ENCODE data around the gene TMEFF2.

TMEFF2 gene, protein sequence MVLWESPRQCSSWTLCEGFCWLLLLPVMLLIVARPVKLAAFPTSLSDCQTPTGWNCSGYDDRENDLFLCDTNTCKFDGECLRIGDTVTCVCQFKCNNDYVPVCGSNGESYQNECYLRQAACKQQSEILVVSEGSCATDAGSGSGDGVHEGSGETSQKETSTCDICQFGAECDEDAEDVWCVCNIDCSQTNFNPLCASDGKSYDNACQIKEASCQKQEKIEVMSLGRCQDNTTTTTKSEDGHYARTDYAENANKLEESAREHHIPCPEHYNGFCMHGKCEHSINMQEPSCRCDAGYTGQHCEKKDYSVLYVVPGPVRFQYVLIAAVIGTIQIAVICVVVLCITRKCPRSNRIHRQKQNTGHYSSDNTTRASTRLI
- 0 to 0.36 (median 0) reads per million in 9 experiments for total RNA-seq

DNA sequence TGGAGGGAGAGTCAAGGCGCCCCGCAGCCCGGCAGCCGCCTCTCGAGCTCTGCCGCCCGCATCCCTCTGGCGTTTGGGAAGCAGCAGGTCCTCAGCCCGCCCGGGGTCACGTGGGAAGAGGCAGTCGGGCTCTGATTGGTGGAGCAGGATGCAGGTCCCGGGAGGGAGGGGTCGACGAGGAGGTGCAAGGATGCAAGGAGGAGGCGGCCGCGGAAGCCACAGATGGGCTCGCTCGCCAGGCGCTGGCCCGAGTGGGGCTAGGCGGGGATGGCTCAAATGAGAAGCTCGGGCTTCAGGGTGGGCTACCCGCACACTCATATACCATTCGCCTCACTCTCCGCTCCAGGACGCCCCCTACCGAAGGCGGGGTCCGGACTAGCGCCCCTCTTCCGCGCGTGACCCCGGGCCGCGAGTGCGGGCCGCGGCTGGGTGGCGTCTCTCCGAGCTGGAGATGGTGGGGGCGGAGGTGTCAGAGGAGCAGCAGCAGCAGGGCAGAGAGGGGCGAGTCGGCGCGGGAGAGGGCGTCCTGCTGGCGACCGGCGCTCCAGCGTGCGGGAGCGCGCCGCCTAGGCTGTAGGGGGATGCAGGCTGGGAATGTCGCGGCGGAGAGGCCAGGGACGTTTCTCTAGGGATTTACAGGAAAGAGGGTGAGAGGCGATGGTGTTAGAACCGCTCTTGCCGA, at the start of gene TMEFF2:
TMEFF2 (minus strand) TSS at position 68 of the 682 bp plus-strand sequence. CDS start 409 bp downstream, outside the sequence.
- peak; percentile 2 to 15 (median 3) for DNase-seq
- Mint-ChIP-seq H3K27me3 (peaks cover 60 to 75% of the 10 kb centered on the region in 2 donors), H3K27ac (no peak within 1 kb of the TSS), H3K9me3 (no peaks in the 10 kb centered on the region), H3K36me3 (ENCODE audit: insufficient read depth) (no peaks in the 10 kb centered on the region), H3K4me1 (ENCODE audit: low read depth in 2 of 2) (peaks cover 20 to 26% of the 10 kb centered on the region in 2 donors), H3K4me3 (peak within 1 kb of the TSS; percentile 67 to 85)
- ATAC-seq (replicated peaks), result peak; percentile 64

DNA sequence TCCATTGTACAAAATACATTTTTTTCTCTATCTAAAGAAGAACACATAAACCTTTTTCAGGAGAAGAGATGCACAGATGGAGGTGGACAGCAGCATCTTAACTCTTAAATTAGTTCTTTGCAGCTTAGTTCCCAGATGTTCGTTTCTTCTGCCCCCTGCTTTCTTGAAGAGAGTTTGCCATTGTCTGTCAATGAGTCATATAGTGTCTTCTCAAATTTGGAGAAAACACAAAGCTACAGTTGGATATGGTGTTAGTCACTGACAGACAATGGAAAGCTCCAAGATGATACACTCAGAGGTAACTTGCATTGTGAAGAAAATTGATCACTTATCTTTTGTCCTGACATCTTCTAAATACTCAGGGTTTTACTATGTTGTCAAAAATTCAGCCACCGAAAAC, 48.8 kb upstream of the TMEFF2 start:
- no peak for ATAC-seq (replicated peaks)
- H3K36me3 Mint-ChIP-seq (ENCODE audit: insufficient read depth), result no peaks in the 10 kb centered on the region
- no peak overlapping the region for H3K4me3 Mint-ChIP-seq
- H3K27ac Mint-ChIP-seq, result no peak overlapping the region
- no peak for DNase-seq
- no peaks in the 10 kb centered on the region for H3K27me3 Mint-ChIP-seq
- no peaks in the 10 kb centered on the region for H3K4me1 Mint-ChIP-seq (ENCODE audit: low read depth in 2 of 2)
- no peaks in the 10 kb centered on the region for H3K9me3 Mint-ChIP-seq

DNA sequence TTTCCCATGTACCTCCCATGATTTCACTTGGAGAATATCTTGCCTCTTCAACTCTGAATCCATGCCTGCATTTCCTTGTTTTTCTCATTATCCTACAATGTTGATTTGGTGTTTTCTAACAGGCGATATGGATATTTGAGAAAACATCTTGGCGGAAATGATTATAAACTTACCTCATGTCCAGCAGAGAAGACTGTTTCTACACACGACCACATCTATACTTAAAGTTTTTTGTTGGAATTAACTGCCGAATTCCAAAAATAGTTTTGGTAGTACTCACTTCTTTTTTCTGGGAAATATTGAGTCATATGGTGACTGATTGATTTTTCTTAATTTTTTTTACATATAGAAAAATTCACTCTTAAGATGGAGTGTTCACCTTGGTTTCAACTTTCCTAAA, 41.4 kb upstream of the TMEFF2 start:
- no peak overlapping the region for H3K27ac Mint-ChIP-seq
- no peak overlapping the region for H3K4me3 Mint-ChIP-seq
- H3K9me3 Mint-ChIP-seq, result no peaks in the 10 kb centered on the region
- no peaks in the 10 kb centered on the region for H3K27me3 Mint-ChIP-seq
- DNase-seq (no peak), ATAC-seq (replicated peaks) (no peak)
- H3K4me1 Mint-ChIP-seq (ENCODE audit: low read depth in 2 of 2), result no peaks in the 10 kb centered on the region
- H3K36me3 Mint-ChIP-seq (ENCODE audit: insufficient read depth), result no peaks in the 10 kb centered on the region

DNA sequence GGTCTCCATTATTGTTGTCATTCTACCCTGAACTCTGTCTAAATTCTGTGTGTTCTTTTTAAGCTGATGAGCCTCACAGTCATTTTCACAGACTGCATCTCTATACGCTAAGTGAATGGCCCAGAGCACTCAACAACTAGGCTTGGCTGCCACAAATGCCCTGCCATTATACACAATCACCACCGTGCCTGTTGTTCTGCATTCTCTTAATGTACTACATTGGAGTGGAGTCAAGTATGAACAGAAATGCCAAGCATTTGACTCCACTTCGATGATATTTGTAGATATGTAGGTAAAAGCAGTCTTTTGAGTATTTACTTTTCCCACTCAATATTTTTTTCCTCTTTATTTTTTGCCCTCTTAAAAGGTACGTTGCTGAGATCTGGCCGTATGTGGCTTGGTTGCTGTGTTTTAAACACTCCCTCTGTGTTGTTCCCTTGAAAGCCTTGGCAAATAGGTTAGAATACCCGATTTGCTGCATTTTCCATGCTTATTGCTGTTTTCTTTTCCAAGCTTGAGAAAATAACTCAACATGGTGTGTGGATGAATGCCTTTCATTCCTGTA, 36.2 kb upstream of the TMEFF2 start:
- DNase-seq, result no peak
- Mint-ChIP-seq H3K27me3 (no peaks in the 10 kb centered on the region), H3K27ac (no peak overlapping the region), H3K36me3 (ENCODE audit: insufficient read depth) (no peaks in the 10 kb centered on the region), H3K9me3 (no peaks in the 10 kb centered on the region), H3K4me1 (ENCODE audit: low read depth in 2 of 2) (no peaks in the 10 kb centered on the region), H3K4me3 (no peak overlapping the region)
- no peak for ATAC-seq (replicated peaks)

DNA sequence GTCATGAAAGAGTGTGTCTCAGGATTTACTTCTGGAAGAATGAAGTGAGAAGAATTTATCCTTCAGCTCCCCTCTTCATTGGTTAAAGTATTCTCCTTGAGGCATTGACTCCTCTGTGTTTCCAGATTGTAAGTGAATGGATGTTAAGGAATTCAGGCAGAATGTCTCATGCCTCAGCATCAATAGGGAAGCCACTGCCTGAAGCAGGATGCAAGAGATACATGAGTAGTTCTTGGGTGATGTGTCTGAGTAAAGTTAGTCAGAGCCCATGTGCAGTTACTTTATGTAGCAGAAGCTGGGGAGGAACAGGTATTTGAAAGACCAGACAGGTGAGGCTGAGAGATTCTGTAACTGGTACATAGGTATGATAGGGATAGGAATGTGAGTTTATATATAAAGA, 34.0 kb upstream of the TMEFF2 start:
- H3K9me3 Mint-ChIP-seq, result no peaks in the 10 kb centered on the region
- H3K4me1 Mint-ChIP-seq (ENCODE audit: low read depth in 2 of 2), result no peaks in the 10 kb centered on the region
- H3K27ac Mint-ChIP-seq, result no peak overlapping the region
- ATAC-seq (replicated peaks) (no peak), DNase-seq (no peak)
- H3K27me3 Mint-ChIP-seq, result no peaks in the 10 kb centered on the region
- no peaks in the 10 kb centered on the region for H3K36me3 Mint-ChIP-seq (ENCODE audit: insufficient read depth)
- H3K4me3 Mint-ChIP-seq, result no peak overlapping the region

DNA sequence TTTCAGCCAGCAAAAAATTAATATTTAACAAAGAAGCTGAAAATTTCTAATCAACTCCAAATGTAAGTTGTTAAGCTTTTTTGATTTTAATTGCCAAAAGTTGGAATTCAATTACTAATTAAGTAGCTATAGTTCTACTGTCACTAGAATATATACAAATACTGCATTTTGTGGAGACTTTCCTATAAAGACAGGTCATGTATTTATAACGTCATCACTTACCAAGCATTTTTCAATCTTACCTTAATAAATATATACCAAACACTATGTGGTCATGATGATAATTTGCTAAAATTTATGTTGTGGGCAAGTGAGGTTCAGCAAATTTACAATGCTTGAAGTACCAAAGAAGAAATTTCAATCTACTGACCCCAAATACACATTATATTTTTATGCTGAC, 24.2 kb upstream of the TMEFF2 start:
- no peaks in the 10 kb centered on the region for H3K4me1 Mint-ChIP-seq (ENCODE audit: low read depth in 2 of 2)
- no peaks in the 10 kb centered on the region for H3K36me3 Mint-ChIP-seq (ENCODE audit: insufficient read depth)
- ATAC-seq (replicated peaks), result no peak
- H3K4me3 Mint-ChIP-seq, result no peak overlapping the region
- no peak overlapping the region for H3K27ac Mint-ChIP-seq
- no peaks in the 10 kb centered on the region for H3K9me3 Mint-ChIP-seq
- H3K27me3 Mint-ChIP-seq, result no peaks in the 10 kb centered on the region
- no peak for DNase-seq

DNA sequence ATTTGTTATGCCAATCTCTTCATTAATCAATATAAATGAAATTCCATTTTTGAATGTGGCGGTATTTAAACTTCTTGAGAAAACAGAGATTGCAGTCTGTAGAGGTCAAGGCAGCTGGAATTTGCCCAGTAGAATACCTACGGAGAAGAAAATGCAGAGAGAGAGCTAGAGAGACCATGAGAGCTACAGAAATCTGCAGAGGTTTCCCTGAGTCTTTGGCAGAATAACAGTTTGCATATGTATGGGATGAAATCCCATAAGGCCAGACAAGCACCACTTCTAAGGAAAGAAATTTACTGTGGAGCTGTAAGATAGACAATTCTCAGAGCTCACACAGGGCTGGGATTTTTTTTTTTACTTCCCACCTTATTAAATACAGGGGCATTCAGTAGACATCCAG, 23.6 kb upstream of the TMEFF2 start:
- H3K36me3 Mint-ChIP-seq (ENCODE audit: insufficient read depth), result no peaks in the 10 kb centered on the region
- no peak overlapping the region for H3K4me3 Mint-ChIP-seq
- DNase-seq, result no peak
- no peaks in the 10 kb centered on the region for H3K9me3 Mint-ChIP-seq
- no peaks in the 10 kb centered on the region for H3K27me3 Mint-ChIP-seq
- ATAC-seq (replicated peaks), result no peak
- no peak overlapping the region for H3K27ac Mint-ChIP-seq
- no peaks in the 10 kb centered on the region for H3K4me1 Mint-ChIP-seq (ENCODE audit: low read depth in 2 of 2)

DNA sequence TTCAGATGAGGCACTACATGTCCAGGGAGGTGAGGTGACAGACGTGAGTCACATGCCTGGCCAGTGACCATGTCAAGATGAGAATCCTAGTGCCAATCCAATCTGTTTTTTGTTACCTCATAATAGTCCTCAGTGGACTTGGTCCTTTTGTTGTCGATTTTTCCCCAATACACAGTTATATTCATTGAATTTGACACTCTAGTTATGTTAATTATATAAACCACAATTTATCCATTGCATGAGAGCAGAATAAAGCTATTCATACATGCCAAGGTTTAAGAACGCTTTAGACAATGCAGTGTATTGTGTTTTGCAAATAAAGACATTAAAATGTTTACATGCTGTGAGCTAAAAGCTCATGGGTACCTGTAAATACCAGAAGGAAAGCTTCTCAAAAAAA, 21.6 kb upstream of the TMEFF2 start:
- Mint-ChIP-seq H3K27me3 (peaks cover 0 to 6% of the 10 kb centered on the region in 2 donors), H3K9me3 (no peaks in the 10 kb centered on the region), H3K36me3 (ENCODE audit: insufficient read depth) (no peaks in the 10 kb centered on the region), H3K4me3 (no peak overlapping the region), H3K4me1 (ENCODE audit: low read depth in 2 of 2) (no peaks in the 10 kb centered on the region), H3K27ac (no peak overlapping the region)
- ATAC-seq (replicated peaks) (no peak), DNase-seq (no peak)

DNA sequence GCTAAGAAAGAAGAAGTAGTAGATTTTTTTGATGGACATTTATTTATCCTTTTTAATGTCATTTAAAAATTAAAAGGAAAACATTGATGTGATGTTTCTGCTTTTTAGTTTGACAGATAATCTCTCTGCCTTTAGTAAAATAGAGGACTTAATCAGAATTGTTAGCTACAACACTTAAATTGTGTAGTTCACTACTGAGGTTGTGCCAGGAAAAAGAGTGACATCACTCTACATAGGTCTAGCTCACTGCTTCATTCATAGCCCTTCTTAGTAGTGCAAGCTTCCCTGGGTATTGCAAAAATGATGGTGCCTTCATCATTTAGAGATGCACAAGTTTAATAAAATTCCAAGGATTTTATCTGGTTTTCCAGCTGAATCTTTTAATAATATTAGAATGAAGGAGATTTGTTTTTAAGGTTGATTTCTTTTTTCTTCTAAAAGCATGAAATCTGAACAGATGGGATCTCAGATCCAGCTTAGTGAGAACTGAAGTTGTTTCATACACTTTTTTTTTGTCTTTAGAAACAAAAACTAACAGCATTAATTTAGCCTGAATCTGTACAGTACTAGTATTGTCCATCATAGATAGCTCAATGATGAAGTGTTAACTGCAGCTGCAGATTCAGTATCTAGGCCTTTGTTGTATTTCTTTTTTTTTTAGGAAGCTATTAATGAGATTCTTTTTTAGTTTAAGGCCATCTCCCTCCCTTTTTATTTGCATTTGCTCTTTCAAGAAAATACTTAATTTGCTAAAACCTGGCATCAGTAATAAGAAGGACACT, 20.6 kb upstream of the TMEFF2 start:
- H3K9me3 Mint-ChIP-seq, result no peaks in the 10 kb centered on the region
- H3K4me1 Mint-ChIP-seq (ENCODE audit: low read depth in 2 of 2), result no peaks in the 10 kb centered on the region
- DNase-seq (no peak), ATAC-seq (replicated peaks) (no peak)
- H3K4me3 Mint-ChIP-seq, result no peak overlapping the region
- no peak overlapping the region for H3K27ac Mint-ChIP-seq
- no peaks in the 10 kb centered on the region for H3K36me3 Mint-ChIP-seq (ENCODE audit: insufficient read depth)
- peaks cover 0 to 6% of the 10 kb centered on the region in 2 donors for H3K27me3 Mint-ChIP-seq

DNA sequence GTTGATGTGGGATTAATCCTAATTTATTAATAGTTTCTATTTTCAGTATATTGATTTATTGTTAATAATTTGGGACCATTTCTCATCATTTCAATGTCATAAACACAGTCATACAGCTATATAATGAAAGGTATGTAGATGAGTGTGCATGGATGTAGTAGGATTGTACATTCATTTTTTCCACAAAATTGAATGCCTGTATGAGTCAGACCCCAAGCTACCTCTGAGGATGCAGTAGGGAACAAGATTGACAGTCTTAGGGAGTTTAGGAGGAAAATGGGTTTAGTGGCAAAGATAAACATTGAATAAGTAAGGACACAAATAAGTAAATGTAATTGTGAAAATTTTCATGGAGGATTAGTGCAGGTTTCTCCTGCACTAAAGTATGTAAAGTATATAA, 14.1 kb upstream of the TMEFF2 start:
- Mint-ChIP-seq H3K4me1 (ENCODE audit: low read depth in 2 of 2) (no peaks in the 10 kb centered on the region), H3K27me3 (peaks cover 6 to 10% of the 10 kb centered on the region in 2 donors), H3K9me3 (no peaks in the 10 kb centered on the region), H3K27ac (no peak overlapping the region), H3K36me3 (ENCODE audit: insufficient read depth) (no peaks in the 10 kb centered on the region), H3K4me3 (no peak overlapping the region)
- no peak for DNase-seq
- no peak for ATAC-seq (replicated peaks)

DNA sequence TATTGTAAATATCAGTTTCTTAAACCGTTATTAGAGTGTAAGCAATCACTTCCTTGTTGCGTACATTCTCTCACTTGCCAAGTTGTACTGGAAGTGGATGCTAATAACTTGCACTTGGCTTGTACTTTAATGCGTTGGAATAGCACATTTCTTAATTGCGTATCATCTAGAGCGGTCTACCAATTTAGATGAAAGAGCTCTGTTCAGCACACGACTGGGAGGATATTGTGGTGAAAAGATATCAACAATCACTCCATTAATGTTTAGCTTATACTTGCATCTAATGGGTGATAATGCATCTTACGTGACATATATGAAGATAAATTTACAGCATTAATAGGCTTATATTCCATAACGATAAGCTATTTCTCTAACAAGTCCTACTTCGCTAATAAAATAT, 11.7 kb upstream of the TMEFF2 start:
- DNase-seq, result no peak
- Mint-ChIP-seq H3K4me3 (no peak overlapping the region), H3K27me3 (peaks cover 15 to 18% of the 10 kb centered on the region in 2 donors), H3K9me3 (no peaks in the 10 kb centered on the region), H3K4me1 (ENCODE audit: low read depth in 2 of 2) (no peaks in the 10 kb centered on the region), H3K27ac (no peak overlapping the region), H3K36me3 (ENCODE audit: insufficient read depth) (no peaks in the 10 kb centered on the region)
- ATAC-seq (replicated peaks), result no peak

DNA sequence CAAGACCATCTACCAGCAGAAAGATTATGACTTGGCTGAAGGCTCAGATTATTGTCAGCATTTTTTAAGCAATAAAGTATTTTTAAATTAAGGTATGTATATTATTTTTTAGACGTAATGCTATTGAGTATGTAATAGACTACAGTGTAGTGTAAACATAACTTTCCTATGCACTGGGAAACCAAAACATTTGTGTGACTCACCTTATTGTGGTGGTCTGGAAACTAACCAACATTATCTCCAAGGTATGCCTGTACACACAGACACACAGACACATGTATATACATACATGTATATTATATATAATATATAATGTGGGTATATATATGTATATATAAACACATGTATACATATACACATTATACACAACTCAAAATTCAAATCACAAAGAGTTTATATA, 9.1 kb upstream of the TMEFF2 start:
- H3K4me1 Mint-ChIP-seq (ENCODE audit: low read depth in 2 of 2), result no peaks in the 10 kb centered on the region
- H3K4me3 Mint-ChIP-seq, result no peak overlapping the region
- DNase-seq, result no peak
- ATAC-seq (replicated peaks), result no peak
- H3K36me3 Mint-ChIP-seq (ENCODE audit: insufficient read depth), result no peaks in the 10 kb centered on the region
- H3K9me3 Mint-ChIP-seq, result no peaks in the 10 kb centered on the region
- peaks cover 19 to 24% of the 10 kb centered on the region in 2 donors for H3K27me3 Mint-ChIP-seq
- H3K27ac Mint-ChIP-seq, result no peak overlapping the region

DNA sequence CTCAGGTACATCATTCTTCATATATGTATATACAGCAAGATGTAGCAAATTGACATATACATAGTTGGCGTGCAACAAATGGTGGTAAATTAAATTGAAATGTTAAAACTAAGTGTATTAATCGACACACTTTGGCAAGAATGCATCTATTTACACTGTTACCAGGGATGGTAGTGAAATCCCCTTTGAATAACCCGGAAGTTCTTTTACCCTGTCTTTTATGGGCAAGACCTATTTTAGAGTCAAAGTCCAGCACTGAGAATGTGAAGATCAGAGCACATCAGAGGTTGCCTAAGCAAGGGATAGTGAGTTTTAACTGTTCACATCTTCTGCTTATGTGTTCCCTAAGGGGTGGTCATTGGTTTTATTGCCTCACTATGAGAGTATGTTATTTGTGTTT, 7.6 kb upstream of the TMEFF2 start:
- ATAC-seq (replicated peaks), result no peak
- Mint-ChIP-seq H3K27me3 (peaks cover 14 to 34% of the 10 kb centered on the region in 2 donors), H3K9me3 (no peaks in the 10 kb centered on the region), H3K4me3 (no peak overlapping the region), H3K27ac (no peak overlapping the region), H3K36me3 (ENCODE audit: insufficient read depth) (no peaks in the 10 kb centered on the region), H3K4me1 (ENCODE audit: low read depth in 2 of 2) (no peaks in the 10 kb centered on the region)
- DNase-seq, result no peak

Measured in effector memory CD8-positive, alpha-beta T cell (primary cell).